GM13977 (cell line): ENCODE data around the gene PCBD1.

Experiments used
- DNase-seq: peaks from one replicate; pipeline ENCODE4 v3.0.0; 2012; ENCODE audit warnings: low spot score
- CTCF ChIP-seq: IDR thresholded peaks from 2 replicates; pipeline ENCODE4 v1.5.1; 2012; ENCODE audit warnings: mild to moderate bottlenecking, control low read depth; ENCODE audit not compliant: insufficient read depth; ENCODE audit errors: extremely low read depth, missing control alignments
- in situ Hi-C: fragments of 300-500 bp; cut with MboI; formaldehyde crosslinking; loops from one replicate; pipeline ENCODE4 v1.12.0; 2022; ENCODE audit warnings: low sequenced_read_pairs, low pct_unique_long_range_greater_than_20kb, mixed read lengths, inconsistent platforms; ENCODE audit not compliant: unreplicated experiment

Gene PCBD1

GRCh38 chr10:70840836-70841235 is 47.5 kb downstream of the PCBD1 start:
- in situ Hi-C loops: no loop called here
- DNase-seq: no peak
- no peak for TF ChIP-seq CTCF

- in situ Hi-C loops: no loop called here
- no peak for TF ChIP-seq CTCF
- DNase-seq: no peak
Observed at GRCh38 chr10:70838270-70838805, 50.0 kb downstream of the PCBD1 start.

- in situ Hi-C loops: no loop called here
- no peak for TF ChIP-seq CTCF
- no peak for DNase-seq
Observed at GRCh38 chr10:70837660-70838059, 50.7 kb downstream of the PCBD1 start.

- no peak for TF ChIP-seq CTCF
- DNase-seq: no peak
- in situ Hi-C loops: no loop called here
Observed at GRCh38 chr10:70836319-70836718, 52.0 kb downstream of the PCBD1 start.

GRCh38 chr10:70834441-70835151 is 53.8 kb downstream of the PCBD1 start:
- no peak for TF ChIP-seq CTCF
- DNase-seq: no peak
- in situ Hi-C loops: no loop called here

- in situ Hi-C loops: no loop called here
- no peak for TF ChIP-seq CTCF
- no peak for DNase-seq
Observed at GRCh38 chr10:70834021-70834420, 54.3 kb downstream of the PCBD1 start.
